Mesenchymal stem cell (in vitro differentiated cells and primary cell): ENCODE measurements around the gene CHD8.

Experiments used
- DNase-seq: peaks from one replicate; pipeline ENCODE4 v3.0.0-alpha.2; 2013
- H2AFZ ChIP-seq: one replicate; pipeline ENCODE4 v1.6.1; 2013; ENCODE audit warnings: low read depth, mild to moderate bottlenecking, control low read depth, inconsistent platforms, low read length, moderate library complexity
- H2AK5ac ChIP-seq: 2 replicates; pipeline ENCODE4 v1.6.1; 2013; ENCODE audit warnings: low read length, moderate library complexity, mild to moderate bottlenecking, inconsistent platforms; ENCODE audit not compliant: severe bottlenecking
- H2BK120ac ChIP-seq: one replicate; pipeline ENCODE4 v1.6.1; 2013; ENCODE audit warnings: low read depth, mild to moderate bottlenecking, inconsistent platforms, low read length, moderate library complexity
- H2BK12ac ChIP-seq, 2 experiments: one replicate each; pipeline ENCODE4 v1.6.1; 2013; ENCODE audit warnings: inconsistent platforms in 2 of 2, low read length in 2 of 2, mild to moderate bottlenecking in 2 of 2, moderate library complexity in 2 of 2, control low read depth in 1 of 2
- H2BK15ac ChIP-seq: one replicate; pipeline ENCODE4 v1.6.1; 2013; ENCODE audit warnings: mild to moderate bottlenecking, low read depth, inconsistent platforms; ENCODE audit not compliant: poor library complexity, severe bottlenecking
- H2BK5ac ChIP-seq: 2 replicates; pipeline ENCODE4 v1.6.1; 2013; ENCODE audit warnings: low read depth, mild to moderate bottlenecking, low read length, control low read depth, inconsistent platforms; ENCODE audit not compliant: poor library complexity, severe bottlenecking
- H3K14ac ChIP-seq, 2 experiments: one replicate each; pipeline ENCODE4 v1.6.1; 2013; ENCODE audit warnings: inconsistent platforms in 2 of 2, low read length in 2 of 2, control low read depth in 1 of 2, mild to moderate bottlenecking in 1 of 2, moderate library complexity in 1 of 2
- H3K18ac ChIP-seq, 2 experiments: one replicate each; pipeline ENCODE4 v1.6.1; 2013; ENCODE audit warnings: inconsistent platforms in 2 of 2, low read length in 2 of 2, control low read depth in 1 of 2, low read depth in 1 of 2, mild to moderate bottlenecking in 1 of 2
- H3K23ac ChIP-seq, 2 experiments: one replicate each; pipeline ENCODE4 v1.6.1; 2013; ENCODE audit warnings: inconsistent platforms in 2 of 2, low read length in 2 of 2, mild to moderate bottlenecking in 2 of 2, moderate library complexity in 2 of 2, control low read depth in 1 of 2
- H3K27ac ChIP-seq: 2 replicates; pipeline ENCODE4 v1.5.1; 2013; ENCODE audit warnings: mild to moderate bottlenecking, moderate library complexity, low read length, control low read depth, inconsistent platforms; ENCODE audit not compliant: poor library complexity, severe bottlenecking
- H3K27me3 ChIP-seq, 2 experiments: 2 replicates each; pipeline versions ENCODE4 v1.6.1 to v1.7.0; 2013; ENCODE audit warnings: low read length in 2 of 2, mild to moderate bottlenecking in 2 of 2, moderate library complexity in 2 of 2, control low read depth in 1 of 2, inconsistent platforms in 1 of 2; ENCODE audit not compliant: control insufficient read depth in 1 of 2, insufficient read depth in 1 of 2
- H3K36me3 ChIP-seq, 2 experiments: 2 replicates each; pipeline versions ENCODE4 v1.6.1 to v1.7.0; 2013; ENCODE audit warnings: low read length in 2 of 2, control low read depth in 1 of 2, inconsistent platforms in 1 of 2, low read depth in 1 of 2, mild to moderate bottlenecking in 1 of 2; ENCODE audit not compliant: insufficient read depth in 2 of 2, control insufficient read depth in 1 of 2
- H3K4ac ChIP-seq, 2 experiments: one replicate each; pipeline ENCODE4 v1.6.1; 2013; ENCODE audit warnings: inconsistent platforms in 2 of 2, low read length in 2 of 2, mild to moderate bottlenecking in 2 of 2, moderate library complexity in 2 of 2, control low read depth in 1 of 2, low read depth in 1 of 2
- H3K4me1 ChIP-seq: 2 replicates; pipeline ENCODE4 v1.6.1; 2013; ENCODE audit warnings: low read depth, low read length, control low read depth; ENCODE audit not compliant: control insufficient read depth, insufficient read depth
- H3K4me2 ChIP-seq: 2 replicates; pipeline ENCODE4 v1.6.1; 2013; ENCODE audit warnings: low read length, mild to moderate bottlenecking, inconsistent platforms; ENCODE audit not compliant: poor library complexity, severe bottlenecking
- H3K4me3 ChIP-seq, 2 experiments: 2 replicates each; pipeline versions ENCODE4 v1.5.1 to v1.7.0; 2013; ENCODE audit warnings: low read length in 2 of 2, mild to moderate bottlenecking in 2 of 2, control low read depth in 1 of 2, low read depth in 1 of 2; ENCODE audit not compliant: insufficient read depth in 1 of 2
- H3K79me1 ChIP-seq: replicated peaks from 2 replicates; pipeline ENCODE4 v1.6.1; 2013; ENCODE audit warnings: mild to moderate bottlenecking, control low read depth, low read length, inconsistent platforms; ENCODE audit not compliant: poor library complexity, severe bottlenecking
- H3K9ac ChIP-seq: 2 replicates; pipeline ENCODE4 v1.7.0; 2013; ENCODE audit warnings: mild to moderate bottlenecking, low read length, moderate library complexity
- H3K9me3 ChIP-seq: 2 replicates; pipeline ENCODE4 v1.7.0; 2013; ENCODE audit warnings: mild to moderate bottlenecking, low read length; ENCODE audit not compliant: control insufficient read depth
- H4K8ac ChIP-seq: one replicate; pipeline ENCODE4 v1.6.1; 2013; ENCODE audit warnings: inconsistent platforms, mild to moderate bottlenecking, low read length, moderate library complexity
- H4K91ac ChIP-seq: one replicate; pipeline ENCODE4 v1.6.1; 2013; ENCODE audit warnings: mild to moderate bottlenecking, low read length, inconsistent platforms
- WGBS: methylation state at CpG from one replicate; pipeline ENCODE4 v1.1.7; 2013; ENCODE audit warnings: mixed read lengths; 5-methylcytosine and 5-hydroxymethylcytosine counted together

CHD8 gene

DNA sequence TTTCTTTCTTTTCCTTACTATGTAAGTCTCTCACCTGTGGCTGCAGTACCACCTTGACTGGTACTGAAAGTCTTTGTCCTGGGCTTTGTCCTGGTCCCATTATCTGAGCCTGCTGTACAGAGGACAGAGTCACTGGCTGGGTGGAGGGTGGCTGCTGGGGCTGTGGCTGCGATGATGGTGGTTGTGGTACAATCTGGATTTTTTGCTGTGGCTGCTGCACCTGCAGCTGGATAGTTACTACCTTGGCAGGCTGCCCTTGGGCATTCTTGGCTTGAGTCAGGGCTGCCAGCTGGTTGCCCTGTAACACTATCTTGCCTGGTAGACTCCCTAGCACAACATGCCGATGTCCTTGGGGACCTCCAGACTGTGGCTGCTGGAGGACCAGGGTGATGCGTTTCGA, 27.0 kb downstream of the CHD8 start:
- no peak overlapping the region for H2BK5ac ChIP-seq
- H3K79me1 ChIP-seq: peaks cover 34% of the 10 kb centered on the region
- H2BK15ac ChIP-seq: no peak overlapping the region
- no peak overlapping the region for H3K9ac ChIP-seq
- no peak overlapping the region for H4K8ac ChIP-seq
- DNase-seq: no peak
- H2BK120ac ChIP-seq: no peak overlapping the region
- no peak overlapping the region for H3K4ac ChIP-seq
- H3K18ac ChIP-seq: no peak overlapping the region
- no peak overlapping the region for H3K4me3 ChIP-seq
- H2AK5ac ChIP-seq: no peak overlapping the region
- H3K4me1 ChIP-seq: no peaks in the 10 kb centered on the region
- no peak overlapping the region for H3K27ac ChIP-seq
- H3K36me3 ChIP-seq: peaks cover 46 to 83% of the 10 kb centered on the region in 2 experiments
- no peak overlapping the region for H3K4me2 ChIP-seq
- no peak overlapping the region for H3K14ac ChIP-seq
- no peak overlapping the region for H2AFZ ChIP-seq
- H2BK12ac ChIP-seq: no peak overlapping the region
- no peaks in the 10 kb centered on the region for H3K9me3 ChIP-seq
- H4K91ac ChIP-seq: no peak overlapping the region
- WGBS: 100% methylated on average over 2 of the region's 4 CpGs
- no peaks in the 10 kb centered on the region for H3K27me3 ChIP-seq
- H3K23ac ChIP-seq: no peak overlapping the region

DNA sequence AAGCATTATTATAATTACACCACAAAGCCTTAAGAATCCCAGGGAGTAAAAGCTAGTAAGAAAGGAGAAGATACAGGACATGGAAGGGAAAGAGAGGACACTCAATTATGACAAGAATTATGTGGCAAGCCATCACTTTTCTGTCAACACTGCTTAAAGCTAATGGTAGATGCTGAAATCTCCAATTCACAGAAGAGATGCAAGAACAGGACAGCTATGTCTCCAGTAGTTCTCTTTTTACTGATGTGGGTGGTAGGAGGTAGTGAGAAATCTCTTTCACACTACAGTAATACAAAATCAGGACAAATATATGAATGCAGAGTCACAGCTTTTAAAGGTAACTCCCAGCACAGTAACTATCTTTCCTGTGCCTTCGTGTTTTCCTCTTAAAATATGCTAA, 29.2 kb downstream of the CHD8 start:
- Histone ChIP-seq H3K4me3 (no peak overlapping the region), H2BK15ac (no peak overlapping the region), H3K27me3 (no peaks in the 10 kb centered on the region), H2AK5ac (no peak overlapping the region), H2BK5ac (no peak overlapping the region), H3K9me3 (no peaks in the 10 kb centered on the region), H2AFZ (no peak overlapping the region), H3K9ac (no peak overlapping the region), H3K14ac (no peak overlapping the region), H3K36me3 (peaks cover 62 to 99% of the 10 kb centered on the region in 2 experiments), H3K18ac (no peak overlapping the region), H4K8ac (no peak overlapping the region), H3K4me1 (no peaks in the 10 kb centered on the region), H3K27ac (no peak overlapping the region), H2BK12ac (no peak overlapping the region), H3K4me2 (no peak overlapping the region), H3K79me1 (peaks cover 43% of the 10 kb centered on the region), H2BK120ac (no peak overlapping the region), H3K4ac (no peak overlapping the region), H3K23ac (no peak overlapping the region), H4K91ac (no peak overlapping the region)
- DNase-seq: no peak
- 100% methylated on average over 1 of the region's 1 CpG for WGBS

DNA sequence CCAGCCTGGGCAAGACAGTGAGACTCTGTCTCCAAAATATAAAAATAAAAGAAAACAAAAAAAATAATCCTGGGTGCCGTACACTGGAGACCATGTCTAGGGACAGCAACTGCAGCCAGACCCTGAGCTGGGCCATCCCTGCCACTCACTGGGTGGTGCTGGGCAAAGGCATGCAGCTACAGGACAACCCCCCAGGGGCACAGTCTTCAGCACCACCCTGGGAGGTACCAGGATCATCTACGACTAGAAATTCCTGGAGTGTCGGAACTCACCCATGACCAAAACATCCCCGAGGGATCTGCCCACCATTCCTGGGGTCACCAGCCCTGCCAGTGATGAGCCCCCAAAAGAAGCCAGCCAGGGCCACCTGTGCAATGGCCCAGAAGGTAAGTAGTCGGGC, 36.4 kb downstream of the CHD8 start:
- H2BK15ac ChIP-seq: no peak overlapping the region
- H2BK5ac ChIP-seq: no peak overlapping the region
- H3K9ac ChIP-seq: no peak overlapping the region
- H2BK12ac ChIP-seq: no peak overlapping the region
- H3K4me2 ChIP-seq: no peak overlapping the region
- no peaks in the 10 kb centered on the region for H3K4me1 ChIP-seq
- DNase-seq: no peak
- peak overlapping the region; percentile 39 for H4K91ac ChIP-seq
- H2AK5ac ChIP-seq: no peak overlapping the region
- H3K27ac ChIP-seq: no peak overlapping the region
- H2BK120ac ChIP-seq: no peak overlapping the region
- WGBS: 96% methylated on average over 5 of the region's 5 CpGs
- H3K79me1 ChIP-seq: peaks cover 33% of the 10 kb centered on the region
- H3K27me3 ChIP-seq: no peaks in the 10 kb centered on the region
- H3K18ac ChIP-seq: no peak overlapping the region
- no peak overlapping the region for H2AFZ ChIP-seq
- no peak overlapping the region for H4K8ac ChIP-seq
- no peak overlapping the region for H3K14ac ChIP-seq
- H3K23ac ChIP-seq: no peak overlapping the region
- no peaks in the 10 kb centered on the region for H3K9me3 ChIP-seq
- peaks cover 53 to 82% of the 10 kb centered on the region in 2 experiments for H3K36me3 ChIP-seq
- H3K4me3 ChIP-seq: no peak overlapping the region
- no peak overlapping the region for H3K4ac ChIP-seq

DNA sequence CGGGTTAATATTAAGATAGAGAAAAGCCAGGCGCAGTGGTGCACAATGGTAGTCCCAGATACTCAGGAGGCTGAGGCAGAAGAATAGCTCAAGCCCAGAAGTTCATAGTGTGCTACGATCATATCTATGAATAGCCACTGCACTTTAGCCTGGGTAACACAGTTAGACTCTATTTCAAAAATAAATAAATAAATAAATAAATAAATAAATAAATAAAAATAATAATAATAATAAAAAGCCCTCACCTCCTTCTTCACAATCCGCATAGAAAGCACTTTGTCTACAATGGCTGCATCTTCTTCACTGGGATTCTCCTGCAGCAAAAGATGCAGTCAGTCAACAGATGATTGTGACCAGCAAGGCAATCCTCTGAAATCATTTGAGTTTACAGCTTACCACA, 40.6 kb downstream of the CHD8 start:
- H2AK5ac ChIP-seq: no peak overlapping the region
- no peaks in the 10 kb centered on the region for H3K9me3 ChIP-seq
- DNase-seq: no peak
- H2BK15ac ChIP-seq: no peak overlapping the region
- no peak overlapping the region for H2BK12ac ChIP-seq
- H3K79me1 ChIP-seq: peaks cover 31% of the 10 kb centered on the region
- H2BK120ac ChIP-seq: no peak overlapping the region
- H4K8ac ChIP-seq: no peak overlapping the region
- H4K91ac ChIP-seq: no peak overlapping the region
- no peak overlapping the region for H3K18ac ChIP-seq
- no peak overlapping the region for H3K4me3 ChIP-seq
- no peak overlapping the region for H3K23ac ChIP-seq
- H2BK5ac ChIP-seq: no peak overlapping the region
- no peak overlapping the region for H3K4ac ChIP-seq
- no peak overlapping the region for H3K27ac ChIP-seq
- peaks cover 44 to 83% of the 10 kb centered on the region in 2 experiments for H3K36me3 ChIP-seq
- no peaks in the 10 kb centered on the region for H3K4me1 ChIP-seq
- H2AFZ ChIP-seq: no peak overlapping the region
- no peak overlapping the region for H3K9ac ChIP-seq
- no peak overlapping the region for H3K4me2 ChIP-seq
- WGBS: 97% methylated on average over 3 of the region's 4 CpGs
- no peak overlapping the region for H3K14ac ChIP-seq
- H3K27me3 ChIP-seq: no peaks in the 10 kb centered on the region
